HG03439 (cell line): ENCODE results near the gene YWHAG.
"Not testable (repeated sequence)": the region's sequence is repeated elsewhere in the genome, so short reads cannot be mapped to it uniquely, and the experiment has no call there.

Experiments
- ATAC-seq: cut with Tn5 transposase; IDR thresholded peaks from one replicate; pipeline ENCODE4 v1.9.1; 2021; ENCODE audit warnings: mild to moderate bottlenecking, moderate library complexity; ENCODE audit not compliant: unreplicated experiment

The YWHAG gene

DNA sequence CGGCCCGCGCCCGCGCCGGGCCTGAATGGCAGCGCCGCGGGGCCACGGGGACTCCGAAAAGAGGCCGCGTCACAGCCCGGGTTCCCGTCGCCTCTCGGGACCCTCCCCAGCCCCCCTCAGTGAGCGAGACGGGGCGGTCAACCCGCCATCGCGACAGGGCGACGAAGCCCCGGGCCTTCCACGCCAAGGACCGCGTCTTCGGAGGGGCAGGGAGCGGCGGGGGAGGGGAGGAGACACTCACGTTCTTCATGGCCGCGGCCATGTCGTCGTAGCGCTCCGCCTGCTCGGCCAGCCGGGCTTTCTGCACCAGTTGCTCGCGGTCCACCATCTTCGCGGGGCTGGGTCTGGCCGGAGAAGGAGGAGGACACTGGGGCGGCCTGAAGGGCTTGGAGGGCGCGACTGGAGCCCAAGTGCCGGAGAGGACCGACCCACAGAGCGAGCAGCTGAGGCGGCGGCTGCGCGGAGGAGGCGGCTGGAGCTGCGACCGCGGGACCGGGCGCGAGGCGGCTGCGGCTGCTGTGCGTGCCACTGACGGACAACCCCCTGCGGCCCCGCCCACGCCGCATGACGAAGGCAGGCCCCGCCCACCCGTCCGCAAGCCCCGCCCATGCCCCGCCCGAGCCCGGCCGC is at the start of gene YWHAG:
TSS of gene YWHAG (minus strand) at position 511 of the 630 bp plus-strand sequence. CDS start at position 328, 183 bp downstream.
- peak; percentile 71 for ATAC-seq

DNA sequence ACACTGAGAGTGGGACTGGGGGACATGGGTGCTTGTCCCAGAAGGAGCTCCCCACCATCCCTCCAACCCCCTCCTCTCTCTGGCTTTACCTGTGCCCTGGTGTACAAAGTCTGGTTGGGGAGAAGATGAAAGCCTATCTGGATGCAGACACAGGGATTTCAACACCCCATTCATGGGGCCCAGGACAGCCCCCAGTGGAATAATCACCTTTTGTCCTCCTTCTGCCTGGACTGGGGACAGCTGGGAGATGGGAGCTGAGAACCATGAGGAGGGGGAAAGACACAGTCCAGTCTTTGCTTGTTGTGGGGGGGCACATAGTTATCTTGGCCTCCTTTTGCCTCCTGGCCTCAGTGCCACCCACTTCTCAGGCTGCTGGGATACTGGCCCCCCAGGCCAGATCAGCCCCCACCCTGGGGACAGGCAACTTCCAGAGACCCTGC is 49.4 kb upstream of the YWHAG start:
- no peak for ATAC-seq

DNA sequence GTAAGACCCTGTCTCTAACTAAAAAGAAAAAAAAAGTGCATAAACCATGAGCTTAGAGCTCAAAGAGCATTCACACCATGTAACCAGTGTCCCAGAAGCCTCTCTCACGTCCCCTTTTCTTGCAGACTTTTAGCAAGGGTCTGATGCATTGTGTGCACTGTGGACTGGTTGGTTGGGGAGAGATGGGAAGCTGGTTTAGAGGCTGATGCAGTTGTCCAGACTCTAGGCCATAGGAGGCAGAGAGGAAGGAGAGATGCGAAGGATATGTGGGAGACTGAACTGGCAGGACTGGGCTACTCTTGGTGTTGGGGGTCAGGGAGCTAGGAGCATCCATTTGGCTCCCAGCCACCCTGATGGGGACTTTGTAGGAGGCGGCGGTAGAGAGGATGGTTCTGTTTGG is 48.9 kb upstream of the YWHAG start:
- ATAC-seq = no peak

DNA sequence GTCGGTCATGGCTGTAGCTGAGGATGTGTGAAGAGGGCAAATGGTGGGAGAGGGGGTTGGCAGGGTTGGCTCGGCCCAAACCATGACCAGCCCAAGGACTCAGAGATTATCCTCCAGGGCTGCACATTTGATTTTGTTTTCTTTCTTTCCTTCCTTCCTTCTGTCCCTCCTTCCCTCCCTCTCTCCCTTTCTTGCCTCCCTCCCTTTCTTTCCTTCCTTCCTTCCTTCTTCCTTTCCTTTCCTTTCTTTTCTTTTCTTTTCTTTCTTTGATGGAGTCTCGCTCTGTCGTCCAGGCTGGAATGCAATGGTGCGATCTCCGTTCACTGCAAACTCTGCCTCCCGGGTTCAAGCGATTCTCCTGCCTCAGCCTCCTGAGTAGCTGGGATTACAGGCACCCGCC is 46.9 kb upstream of the YWHAG start:
- ATAC-seq = no peak

DNA sequence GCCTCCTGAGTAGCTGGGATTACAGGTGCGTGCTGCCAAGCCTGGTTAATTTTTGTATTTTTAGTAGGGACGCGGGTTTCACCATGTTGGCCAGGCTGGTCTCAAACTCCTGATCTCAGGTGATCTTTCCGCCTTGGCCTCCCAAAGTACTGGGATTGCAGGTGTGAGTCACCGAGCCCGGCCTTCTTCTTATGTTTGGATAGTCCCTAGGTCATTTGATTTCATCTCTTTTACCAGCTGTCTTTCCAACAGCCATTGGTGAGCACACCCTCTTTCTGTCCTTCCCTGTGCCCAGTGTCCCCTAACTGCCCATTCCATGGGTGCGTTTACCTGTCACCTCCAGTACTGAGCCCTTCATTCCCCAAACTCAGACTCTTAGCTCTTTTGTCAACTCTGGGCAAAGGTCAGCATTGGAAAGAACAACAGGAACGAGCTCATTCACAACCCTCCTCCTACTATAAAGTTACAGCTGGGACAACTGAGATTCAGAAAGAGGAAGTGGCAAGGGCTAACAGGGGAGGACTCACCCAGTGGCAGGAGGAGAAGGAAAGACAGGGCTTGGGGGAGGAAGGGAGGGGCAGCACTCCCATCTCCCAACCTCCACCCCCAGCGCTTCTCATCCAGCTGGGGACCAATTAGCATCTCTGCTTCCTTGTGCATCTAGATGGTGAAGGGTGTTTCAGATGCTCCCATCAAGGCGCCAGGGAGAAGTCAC is 45.1 kb upstream of the YWHAG start:
- ATAC-seq = no peak

DNA sequence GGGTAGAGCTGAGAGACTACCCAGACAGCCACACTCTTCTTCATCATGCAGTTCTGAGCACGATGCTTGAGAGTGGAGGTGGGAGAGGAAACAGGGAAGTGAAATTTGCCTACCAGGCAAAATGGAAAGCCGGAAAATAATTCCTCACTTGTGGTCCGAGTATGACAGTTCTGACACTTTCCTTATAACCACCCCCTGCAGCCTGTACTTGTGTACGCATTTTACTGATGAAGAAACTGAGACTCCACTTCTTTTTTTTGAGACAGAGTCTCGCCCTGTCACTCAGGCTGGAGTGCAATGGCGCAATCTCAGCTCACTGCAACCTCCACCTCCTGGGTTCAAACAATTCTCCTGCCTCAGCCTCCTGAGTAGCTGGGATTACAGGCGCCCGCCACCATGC is 44.3 kb upstream of the YWHAG start:
- not testable (repeated sequence) for ATAC-seq

DNA sequence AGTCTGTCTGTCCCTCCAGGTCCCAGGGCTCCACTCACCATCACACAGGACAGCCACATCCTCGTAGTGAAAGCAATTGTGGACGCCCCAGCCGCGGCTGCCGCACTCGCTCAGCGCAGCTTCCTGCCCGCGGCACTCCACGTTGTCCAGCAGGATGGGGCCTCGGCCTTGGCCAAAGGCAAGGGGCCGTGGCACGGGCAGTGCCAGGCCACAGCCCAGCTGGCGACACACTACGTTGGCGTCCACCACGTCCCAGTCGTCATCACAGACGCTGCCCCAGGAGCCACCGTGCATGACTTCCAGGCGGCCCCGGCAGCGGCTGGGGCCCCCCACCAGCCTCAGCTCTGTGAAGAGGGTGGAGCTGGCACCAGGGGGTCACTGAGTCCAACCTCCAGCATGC is 41.5 kb upstream of the YWHAG start:
- no peak for ATAC-seq

DNA sequence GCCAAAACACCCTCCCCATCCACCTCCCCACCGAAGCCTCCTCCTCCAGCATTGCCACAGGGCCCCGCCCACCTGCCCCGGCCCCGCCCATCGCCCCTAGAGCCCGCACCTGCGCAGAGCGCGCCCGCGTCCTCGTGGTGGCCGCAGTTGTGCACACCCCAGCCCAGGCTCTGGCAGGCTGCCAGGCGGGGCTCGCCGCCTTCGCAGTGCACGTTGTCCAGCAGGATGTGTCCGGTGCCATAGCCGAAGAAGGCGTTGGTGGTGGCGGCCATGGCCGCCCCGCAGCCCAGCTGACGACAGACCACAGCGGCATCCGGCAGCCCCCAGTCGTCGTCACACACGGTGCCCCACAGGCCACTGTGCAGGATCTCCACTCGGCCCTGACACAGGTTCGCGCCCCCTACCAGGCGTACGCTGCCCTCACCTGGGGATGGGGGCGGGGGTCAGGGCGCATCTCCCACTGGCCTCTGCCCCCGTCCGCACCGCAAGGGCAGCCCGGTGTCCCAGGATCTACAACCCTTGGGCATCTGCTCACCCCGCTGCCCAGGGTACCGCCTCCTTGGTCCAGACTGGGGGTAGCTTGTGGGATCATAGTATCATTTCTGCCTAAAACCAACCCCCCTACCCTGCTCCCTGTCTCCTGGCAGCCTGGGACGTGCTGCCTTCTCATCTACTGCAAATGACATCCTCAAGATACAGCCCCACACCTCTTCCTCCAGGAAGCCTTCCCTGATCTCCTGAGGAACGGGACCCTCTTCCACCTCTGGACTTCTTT is 38.8 kb upstream of the YWHAG start:
- no peak for ATAC-seq

DNA sequence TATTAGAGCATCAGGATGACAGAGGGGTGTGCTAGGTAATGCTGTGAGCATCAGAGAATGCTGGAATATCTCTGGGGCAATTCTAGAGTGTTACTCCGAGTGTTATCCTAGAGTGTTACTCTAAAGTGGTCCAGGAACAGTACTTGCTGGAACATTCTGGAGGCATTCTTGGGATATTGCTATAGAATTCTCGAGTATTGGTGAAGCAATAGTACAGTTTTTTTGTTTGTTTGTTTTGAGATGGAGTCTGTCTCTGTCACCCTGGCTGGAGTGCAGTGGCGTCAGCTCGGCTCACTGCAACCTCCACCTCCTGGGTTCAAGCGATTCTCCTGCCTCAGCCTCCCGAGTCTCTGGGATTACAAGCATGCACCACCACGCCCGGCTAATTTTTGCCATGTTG is 38.1 kb upstream of the YWHAG start:
- ATAC-seq = no peak

DNA sequence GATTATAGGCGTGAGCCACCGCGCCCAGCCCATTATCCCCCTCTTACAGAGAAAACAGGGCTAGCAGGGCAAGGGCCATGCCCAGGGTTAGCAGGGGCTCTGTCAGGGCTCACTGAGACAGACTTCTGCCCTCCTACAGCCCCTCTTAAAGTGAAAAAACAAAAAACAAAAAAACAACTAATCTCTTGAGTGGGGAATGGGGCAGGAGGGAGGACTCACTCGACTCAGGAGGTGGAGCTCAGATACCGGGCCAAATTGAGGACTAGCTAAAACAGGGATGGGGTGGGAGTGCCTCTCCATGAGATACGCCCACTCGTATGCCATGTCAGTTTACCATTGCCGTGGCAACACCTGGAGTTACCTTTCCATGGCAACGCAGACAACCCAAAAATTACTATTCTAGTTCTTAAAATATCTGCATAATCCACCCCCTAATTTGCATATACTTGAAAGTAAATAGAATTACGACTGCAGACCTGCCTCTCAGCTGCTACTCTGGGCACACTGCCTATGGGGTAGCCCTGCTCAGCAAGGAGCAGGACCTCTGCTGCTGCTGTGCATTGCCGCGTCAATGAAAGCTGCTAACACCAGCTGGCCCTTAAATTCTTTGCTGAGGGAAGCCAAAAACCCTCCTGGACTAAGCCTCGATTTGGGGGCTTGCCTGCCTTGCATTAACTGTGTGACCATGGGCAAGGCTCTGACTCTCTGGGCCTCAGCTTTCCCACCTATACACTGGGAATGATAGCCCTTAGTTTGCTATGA is 37.4 kb upstream of the YWHAG start:
- no peak for ATAC-seq

DNA sequence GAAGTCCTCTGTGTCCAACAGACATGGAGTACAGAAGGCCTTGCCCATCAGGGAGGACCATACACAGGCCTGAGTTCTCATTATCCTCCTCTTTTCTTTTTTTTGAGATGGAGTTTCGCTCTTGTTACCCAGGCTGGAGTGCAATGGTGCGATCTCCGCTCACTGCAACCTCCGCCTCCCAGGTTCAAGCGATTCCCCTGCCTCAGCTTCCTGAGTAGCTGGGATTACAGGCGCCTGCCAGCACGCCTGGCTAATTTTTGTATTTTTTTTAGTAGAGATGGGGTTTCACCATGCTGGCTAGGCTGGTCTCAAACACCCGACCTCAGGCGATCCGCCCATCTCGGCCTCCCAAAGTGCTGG is 36.8 kb upstream of the YWHAG start:
- ATAC-seq = not testable (repeated sequence)

DNA sequence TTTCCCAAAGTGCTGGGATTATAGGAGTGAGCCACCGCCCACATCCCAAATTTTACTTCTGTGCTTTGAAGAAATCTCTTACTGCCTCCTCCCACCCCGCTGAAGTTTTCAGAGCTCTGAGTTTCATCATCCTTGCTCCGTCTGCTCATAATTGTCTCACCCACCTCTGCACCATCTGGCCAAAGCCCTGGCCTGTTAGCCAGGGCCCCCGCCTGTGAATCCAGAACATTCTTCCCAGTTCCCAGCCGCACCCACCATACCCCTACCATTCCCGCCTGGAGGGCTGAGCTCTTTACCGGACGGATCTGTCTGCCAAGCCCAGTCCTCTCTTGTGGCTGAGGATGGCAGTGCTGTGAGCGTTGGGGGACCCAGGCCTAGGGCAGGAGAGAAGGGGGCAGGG is 36.2 kb upstream of the YWHAG start:
- ATAC-seq = no peak

DNA sequence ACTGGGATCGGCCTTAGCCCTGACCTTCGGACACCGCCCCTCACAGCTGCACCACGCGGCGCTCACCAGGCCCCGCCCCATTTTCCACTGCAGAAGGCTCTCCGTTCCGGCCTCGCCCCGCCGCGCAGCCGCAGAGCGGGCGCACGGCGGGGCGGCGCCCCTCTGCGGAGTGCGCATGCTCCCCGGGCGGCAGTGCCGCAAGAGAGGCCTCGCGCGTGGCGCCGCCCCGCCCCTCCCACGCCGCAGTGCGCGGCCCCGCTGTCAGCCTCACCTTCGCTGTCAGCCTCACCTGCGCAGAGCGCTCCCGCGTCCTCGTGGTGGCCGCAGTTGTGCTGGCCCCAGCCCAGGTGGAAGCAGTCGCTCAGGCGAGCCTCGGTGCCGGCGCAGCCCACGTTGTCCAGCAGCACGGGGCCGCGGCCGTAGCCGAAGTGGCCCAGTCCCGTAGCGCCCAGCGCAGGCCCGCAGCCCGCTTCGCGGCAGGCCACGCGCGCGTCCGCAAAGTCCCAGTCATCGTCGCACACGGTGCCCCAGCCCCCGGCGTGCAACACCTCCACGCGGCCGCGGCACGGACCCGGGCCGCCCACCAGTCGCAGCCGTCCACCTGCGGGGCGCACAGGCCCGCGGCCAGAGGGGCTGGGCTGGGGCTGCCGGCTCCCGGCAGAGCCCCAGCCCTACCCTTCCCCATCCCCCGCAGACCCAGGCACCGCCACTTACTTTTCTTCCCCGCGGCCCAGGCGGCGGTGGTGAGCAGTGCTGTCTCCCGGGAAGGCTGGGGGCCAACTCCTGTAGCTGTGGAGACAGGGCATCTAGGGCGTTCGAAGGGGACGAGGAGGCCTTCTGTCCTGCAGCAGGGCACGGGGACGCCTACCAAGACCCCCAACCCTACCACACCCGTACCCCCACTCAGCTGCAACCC is 34.6 kb upstream of the YWHAG start:
- peak; percentile 85 for ATAC-seq

DNA sequence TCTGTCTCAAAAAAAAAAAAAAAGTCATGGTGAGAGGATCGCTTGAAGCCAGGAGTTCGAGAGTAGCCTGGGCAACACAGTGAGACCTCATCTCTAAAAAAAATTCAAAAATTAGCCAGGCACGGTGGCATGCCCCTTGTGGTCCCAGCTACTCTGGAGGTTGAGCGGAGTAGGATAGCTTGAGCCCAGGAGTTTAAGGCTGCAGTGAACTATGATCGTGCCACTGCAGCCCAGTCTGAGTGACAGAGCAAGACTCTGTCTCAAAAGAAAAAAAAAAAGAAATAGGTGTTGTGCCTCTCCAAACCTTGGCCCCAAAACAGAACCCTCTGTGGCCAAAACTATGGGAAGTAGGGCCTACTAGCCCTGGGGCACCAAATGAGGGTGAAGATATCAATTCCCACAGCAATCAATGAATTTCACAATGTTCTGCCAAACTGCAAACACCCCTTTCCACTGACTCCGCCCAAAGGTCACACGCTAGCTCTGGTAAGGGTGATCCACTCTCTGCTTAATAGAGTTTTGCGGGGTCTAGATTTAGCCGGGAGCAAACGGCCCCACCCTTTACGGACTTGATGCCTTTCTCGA is 33.8 kb upstream of the YWHAG start:
- ATAC-seq = no peak

DNA sequence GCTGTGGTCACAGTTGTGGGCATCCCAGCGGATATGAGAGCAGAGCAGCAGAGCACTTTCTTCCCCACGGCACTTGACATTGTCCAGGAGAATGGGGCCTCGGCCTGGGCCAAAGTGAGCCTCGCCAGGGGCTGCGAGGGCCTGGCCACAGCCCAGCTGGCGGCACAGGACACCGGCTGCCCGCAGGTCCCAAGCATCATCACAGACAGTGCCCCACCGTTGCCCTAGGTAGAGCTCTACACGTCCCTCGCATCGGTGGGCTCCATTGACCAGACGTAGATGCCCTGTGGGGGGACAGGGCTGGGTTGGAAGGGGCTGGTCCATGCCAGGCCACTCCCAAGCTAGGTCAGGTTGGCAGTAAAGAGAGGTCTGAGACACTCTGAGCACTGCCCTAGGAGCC is 31.3 kb upstream of the YWHAG start:
- ATAC-seq = no peak

DNA sequence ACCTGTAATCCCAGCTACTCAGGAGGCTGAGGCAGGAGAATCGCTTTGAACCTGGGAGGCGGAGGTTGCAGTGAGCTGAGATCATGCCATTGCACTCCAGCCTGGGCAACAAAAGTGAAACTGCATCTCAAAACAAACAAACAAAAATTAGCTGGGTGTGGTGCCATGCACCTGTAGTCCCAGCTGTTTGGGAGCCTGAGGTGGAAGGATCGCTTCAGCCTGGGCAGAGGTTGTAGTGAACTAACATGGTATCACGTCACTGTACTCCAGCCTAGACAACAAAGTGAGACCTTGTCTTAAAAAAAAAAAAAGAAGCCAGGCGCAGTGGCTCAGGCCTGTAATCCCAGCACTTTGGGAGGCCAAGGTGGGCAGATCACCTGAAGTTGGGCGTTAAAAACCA is 29.0 kb upstream of the YWHAG start:
- not testable (repeated sequence) for ATAC-seq

DNA sequence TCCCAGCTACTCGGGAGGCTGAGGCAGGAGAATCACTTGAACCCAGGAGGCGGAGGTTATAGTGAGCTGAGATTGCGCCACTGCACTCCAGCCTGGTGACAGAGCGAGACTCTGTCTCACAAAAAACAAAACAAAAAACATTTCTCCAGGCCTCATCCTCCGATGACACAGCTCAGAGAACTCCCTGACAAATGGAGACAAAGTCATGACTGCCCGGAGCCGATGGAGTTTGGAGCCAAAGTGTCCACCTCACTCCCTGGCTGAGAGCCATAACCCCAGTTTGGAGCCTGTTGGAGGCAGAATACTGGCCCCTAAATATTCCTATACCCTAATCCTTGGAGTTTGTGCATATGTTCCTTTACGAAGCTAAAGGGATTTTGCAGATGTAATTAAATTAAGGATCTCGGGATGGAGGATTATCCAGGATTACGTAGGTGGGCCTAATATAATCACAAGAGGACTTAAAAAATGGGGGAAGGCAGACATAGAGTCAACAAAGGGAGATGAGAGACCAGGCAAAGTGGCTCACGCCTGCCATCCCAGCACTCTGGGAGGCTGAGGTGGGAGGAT is 28.0 kb upstream of the YWHAG start:
- no peak for ATAC-seq

DNA sequence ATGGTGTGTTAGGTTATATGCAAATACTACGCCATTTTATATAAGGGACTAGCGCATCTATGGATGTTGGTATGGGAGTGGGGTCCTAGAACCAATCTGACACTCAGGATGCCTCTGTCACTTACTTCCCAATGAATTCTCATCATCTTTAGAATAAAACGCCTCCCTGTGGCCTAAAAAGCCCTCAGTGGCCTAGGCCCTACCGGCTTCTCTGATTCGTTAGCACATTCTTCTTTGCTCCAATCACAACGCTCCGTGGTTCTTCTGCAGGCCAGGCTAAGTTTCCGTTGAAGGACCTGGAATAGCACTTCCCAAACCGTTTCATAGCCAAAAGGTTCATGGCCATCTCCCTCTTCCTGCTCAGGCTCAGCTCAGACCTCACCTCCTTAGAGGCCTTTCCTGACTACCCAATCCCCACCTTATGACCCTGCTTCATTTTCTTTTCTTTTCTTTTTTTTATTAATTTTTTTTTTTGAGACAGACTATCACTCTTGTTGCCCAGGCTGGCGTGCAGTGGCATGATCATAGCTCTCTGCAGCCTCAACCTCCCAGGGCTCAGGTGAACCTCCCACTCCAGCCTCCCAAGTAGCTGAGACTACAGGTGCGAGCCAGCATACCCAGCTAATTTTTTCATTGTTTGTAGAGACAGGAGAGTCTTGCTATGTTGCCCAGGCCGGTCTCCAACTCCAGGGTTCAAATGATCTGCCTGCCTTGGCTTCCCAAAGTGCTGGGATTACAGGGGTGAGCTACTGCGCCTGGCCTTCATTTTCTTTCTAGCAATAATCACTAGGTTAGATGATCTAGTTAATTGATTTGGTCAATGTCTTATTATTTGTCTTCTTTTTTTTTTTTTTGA is 24.5 kb upstream of the YWHAG start:
- ATAC-seq = no peak

DNA sequence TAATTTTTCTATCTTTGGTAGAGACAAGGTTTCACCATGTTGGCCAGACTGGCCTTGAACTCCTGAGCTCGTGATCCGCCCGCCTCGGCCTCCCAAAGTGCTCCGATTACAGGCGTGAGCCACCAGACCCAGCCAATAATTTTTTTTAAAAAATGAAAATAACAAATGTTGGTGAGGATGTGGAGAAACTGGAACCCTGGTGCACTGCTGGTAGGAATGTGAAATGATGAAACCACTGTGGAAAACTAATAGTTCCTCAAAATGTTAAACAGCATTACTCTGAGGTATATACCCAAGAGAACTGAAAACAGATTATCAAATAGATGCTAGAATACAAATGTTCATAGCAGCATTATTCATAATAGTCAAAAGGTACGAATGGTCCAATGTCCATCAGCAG is 23.0 kb upstream of the YWHAG start:
- ATAC-seq = no peak
